ENCODE data around the gene AURKB.
A peak's percentile ranks its signal among the peaks of the same experiment; 100 is the strongest.

AURKB gene

DNA sequence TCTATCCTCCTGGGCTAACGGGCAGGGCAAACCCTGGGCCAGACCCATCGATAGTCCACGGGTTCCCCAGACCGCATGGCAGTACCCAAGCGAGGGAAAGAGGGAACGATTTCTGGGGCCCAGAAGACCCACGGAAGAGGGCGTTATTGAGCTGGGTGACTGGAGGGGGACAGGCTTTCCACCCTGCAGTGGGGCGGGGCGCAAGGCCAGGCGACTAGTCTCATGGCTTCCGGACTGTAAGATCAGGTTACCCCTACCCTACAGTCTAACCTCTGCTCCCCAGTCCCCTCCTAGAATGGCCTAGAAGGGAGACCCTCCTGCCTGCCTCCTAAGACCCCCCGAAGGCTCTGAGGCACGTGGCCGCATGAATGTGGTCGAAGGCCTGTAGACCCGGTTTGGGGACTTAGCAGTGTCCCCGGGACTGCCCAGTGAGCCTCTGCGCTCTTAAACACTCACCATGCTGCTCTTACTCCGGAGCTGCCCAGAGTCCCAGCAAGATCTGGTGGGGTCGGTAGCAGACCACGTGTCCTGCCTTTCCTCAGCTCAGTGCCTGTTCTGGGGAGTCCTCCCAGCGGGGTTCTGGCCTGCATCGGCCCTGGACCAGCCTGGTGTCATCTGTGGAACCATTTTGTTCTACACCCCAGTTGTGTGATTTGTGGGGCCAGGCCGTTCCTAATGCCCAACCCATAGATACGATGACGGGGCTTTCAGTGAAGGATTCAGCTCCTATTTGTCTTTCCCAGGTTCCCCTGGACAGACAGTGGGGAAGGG, 13.2 kb upstream of the AURKB start:
- WGBS (ENCODE audit: extremely low coverage, insufficient coverage, low lambda C conversion rate) = no CpG with 5 or more reads among the region's 27 CpGs
- Histone ChIP-seq H2BK15ac (replicated peaks; ENCODE audit: low read depth) (no peak overlapping the region), H3K56ac (ENCODE audit: low read length) (peak overlapping the region; percentile 84), H2BK120ac (ENCODE audit: low read depth, low read length) (no peak overlapping the region), H2BK5ac (ENCODE audit: low read length) (peak overlapping the region; percentile 51), H3K79me1 (ENCODE audit: low read length) (no peaks in the 10 kb centered on the region), H3K27ac (ENCODE audit: low read depth, low read length) (peak overlapping the region; percentile 74), H3K18ac (ENCODE audit: low read length) (peak overlapping the region; percentile 65), H3K4ac (ENCODE audit: low read depth, low read length) (peak overlapping the region; percentile 76), H3K23ac (ENCODE audit: low read length) (peak overlapping the region; percentile 57), H3K4me1 (ENCODE audit: control insufficient read depth, low read depth, low read length) (peaks cover 3% of the 10 kb centered on the region), H3K79me2 (ENCODE audit: control insufficient read depth, insufficient read depth, low read length) (no peaks in the 10 kb centered on the region), H3K4me3 (ENCODE audit: low read length) (peak overlapping the region; percentile 54), H3K36me3 (ENCODE audit: control insufficient read depth, insufficient read depth, low read length) (peaks cover 4% of the 10 kb centered on the region), H4K8ac (ENCODE audit: low read depth, low read length) (no peak overlapping the region), H4K5ac (ENCODE audit: low read length) (no peak overlapping the region), H3K4me2 (ENCODE audit: low read length) (peak overlapping the region; percentile 62), H2AK5ac (ENCODE audit: low read length) (peak overlapping the region; percentile 47), H3K27me3 (ENCODE audit: insufficient read depth, low read length, poor library complexity) (no peaks in the 10 kb centered on the region), H3K9ac (ENCODE audit: low read length) (peak overlapping the region; percentile 82)
- peak; percentile 90 for DNase-seq

DNA sequence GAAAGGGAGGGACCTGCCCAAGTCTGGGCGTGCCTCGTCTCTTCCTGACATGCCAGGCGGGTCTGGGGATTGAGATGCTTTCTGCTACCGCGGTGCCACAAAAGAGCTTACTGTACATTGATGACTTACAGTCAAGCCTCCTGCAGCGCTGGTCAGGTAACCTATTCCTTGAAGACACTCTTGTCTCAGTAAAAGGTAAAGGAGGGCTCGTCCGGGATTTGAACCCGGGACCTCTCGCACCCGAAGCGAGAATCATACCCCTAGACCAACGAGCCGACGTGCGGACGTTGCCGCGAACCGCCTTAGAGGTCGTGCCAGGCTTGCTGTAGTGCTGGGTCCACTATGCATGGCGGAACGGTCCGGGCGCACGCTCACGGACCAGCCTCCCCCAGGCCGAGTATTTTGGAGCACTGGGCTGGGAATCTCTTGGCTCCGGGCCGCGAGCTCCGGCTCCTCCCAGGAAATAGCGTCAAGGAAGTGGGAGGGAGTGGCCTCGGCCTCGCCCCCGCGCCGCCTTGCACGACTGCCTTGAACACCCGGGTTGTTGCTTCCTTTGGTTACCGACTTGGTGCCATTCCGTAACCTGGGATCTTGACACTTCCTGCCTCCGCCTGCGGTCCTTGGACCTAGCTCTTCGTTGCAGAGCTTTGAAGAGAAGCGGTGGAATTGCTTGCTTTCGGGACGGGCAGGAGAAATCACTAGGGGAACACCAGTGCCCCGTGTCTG, 12.4 kb upstream of the AURKB start:
- H3K56ac ChIP-seq (ENCODE audit: low read length) = peak overlapping the region; percentile 84
- H3K4me3 ChIP-seq (ENCODE audit: low read length) = peak overlapping the region; percentile 78
- no peak overlapping the region for H4K8ac ChIP-seq (ENCODE audit: low read depth, low read length)
- no CpG with 5 or more reads among the region's 49 CpGs for WGBS (ENCODE audit: extremely low coverage, insufficient coverage, low lambda C conversion rate)
- peak overlapping the region; percentile 31 for H3K18ac ChIP-seq (ENCODE audit: low read length)
- peaks cover 3% of the 10 kb centered on the region for H3K4me1 ChIP-seq (ENCODE audit: control insufficient read depth, low read depth, low read length)
- peak; percentile 96 for DNase-seq
- H3K36me3 ChIP-seq (ENCODE audit: control insufficient read depth, insufficient read depth, low read length) = no peaks in the 10 kb centered on the region
- H2AK5ac ChIP-seq (ENCODE audit: low read length) = no peak overlapping the region
- H3K27ac ChIP-seq (ENCODE audit: low read depth, low read length) = peak overlapping the region; percentile 74
- H3K79me1 ChIP-seq (ENCODE audit: low read length) = no peaks in the 10 kb centered on the region
- no peak overlapping the region for H2BK120ac ChIP-seq (ENCODE audit: low read depth, low read length)
- no peak overlapping the region for H2BK15ac ChIP-seq (replicated peaks; ENCODE audit: low read depth)
- peak overlapping the region; percentile 43 for H2BK5ac ChIP-seq (ENCODE audit: low read length)
- H3K27me3 ChIP-seq (ENCODE audit: insufficient read depth, low read length, poor library complexity) = no peaks in the 10 kb centered on the region
- peak overlapping the region; percentile 82 for H3K9ac ChIP-seq (ENCODE audit: low read length)
- H3K4me2 ChIP-seq (ENCODE audit: low read length) = peak overlapping the region; percentile 100
- H3K79me2 ChIP-seq (ENCODE audit: control insufficient read depth, insufficient read depth, low read length) = no peaks in the 10 kb centered on the region
- H3K4ac ChIP-seq (ENCODE audit: low read depth, low read length) = peak overlapping the region; percentile 76
- peak overlapping the region; percentile 48 for H3K23ac ChIP-seq (ENCODE audit: low read length)
- no peak overlapping the region for H4K5ac ChIP-seq (ENCODE audit: low read length)

DNA sequence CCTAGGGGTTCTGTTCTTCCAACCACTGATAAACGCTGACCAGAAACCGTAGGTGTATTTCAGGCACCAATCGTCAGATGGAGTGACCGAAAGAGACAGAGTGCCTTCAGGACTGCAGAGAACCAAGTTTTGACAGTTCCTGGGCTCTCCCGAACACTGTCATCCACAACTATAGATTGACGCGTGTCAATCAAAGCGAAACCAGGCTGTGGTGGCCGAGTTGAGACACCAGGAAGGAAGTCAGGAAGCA, 11.9 kb upstream of the AURKB start:
- Histone ChIP-seq H2BK5ac (ENCODE audit: low read length) (no peak overlapping the region), H3K27me3 (ENCODE audit: insufficient read depth, low read length, poor library complexity) (no peaks in the 10 kb centered on the region), H2AK5ac (ENCODE audit: low read length) (no peak overlapping the region), H3K79me1 (ENCODE audit: low read length) (no peaks in the 10 kb centered on the region), H3K27ac (ENCODE audit: low read depth, low read length) (no peak overlapping the region), H3K23ac (ENCODE audit: low read length) (no peak overlapping the region), H3K56ac (ENCODE audit: low read length) (peak overlapping the region; percentile 58), H3K4me3 (ENCODE audit: low read length) (peak overlapping the region; percentile 78), H3K9ac (ENCODE audit: low read length) (peak overlapping the region; percentile 71), H3K79me2 (ENCODE audit: control insufficient read depth, insufficient read depth, low read length) (no peaks in the 10 kb centered on the region), H2BK15ac (replicated peaks; ENCODE audit: low read depth) (no peak overlapping the region), H3K4me2 (ENCODE audit: low read length) (peak overlapping the region; percentile 100), H2BK120ac (ENCODE audit: low read depth, low read length) (no peak overlapping the region), H3K4ac (ENCODE audit: low read depth, low read length) (no peak overlapping the region), H3K4me1 (ENCODE audit: control insufficient read depth, low read depth, low read length) (peaks cover 3% of the 10 kb centered on the region), H3K36me3 (ENCODE audit: control insufficient read depth, insufficient read depth, low read length) (no peaks in the 10 kb centered on the region), H4K5ac (ENCODE audit: low read length) (no peak overlapping the region), H4K8ac (ENCODE audit: low read depth, low read length) (no peak overlapping the region), H3K18ac (ENCODE audit: low read length) (no peak overlapping the region)
- WGBS (ENCODE audit: extremely low coverage, insufficient coverage, low lambda C conversion rate) = no CpG with 5 or more reads among the region's 9 CpGs
- no peak for DNase-seq

DNA sequence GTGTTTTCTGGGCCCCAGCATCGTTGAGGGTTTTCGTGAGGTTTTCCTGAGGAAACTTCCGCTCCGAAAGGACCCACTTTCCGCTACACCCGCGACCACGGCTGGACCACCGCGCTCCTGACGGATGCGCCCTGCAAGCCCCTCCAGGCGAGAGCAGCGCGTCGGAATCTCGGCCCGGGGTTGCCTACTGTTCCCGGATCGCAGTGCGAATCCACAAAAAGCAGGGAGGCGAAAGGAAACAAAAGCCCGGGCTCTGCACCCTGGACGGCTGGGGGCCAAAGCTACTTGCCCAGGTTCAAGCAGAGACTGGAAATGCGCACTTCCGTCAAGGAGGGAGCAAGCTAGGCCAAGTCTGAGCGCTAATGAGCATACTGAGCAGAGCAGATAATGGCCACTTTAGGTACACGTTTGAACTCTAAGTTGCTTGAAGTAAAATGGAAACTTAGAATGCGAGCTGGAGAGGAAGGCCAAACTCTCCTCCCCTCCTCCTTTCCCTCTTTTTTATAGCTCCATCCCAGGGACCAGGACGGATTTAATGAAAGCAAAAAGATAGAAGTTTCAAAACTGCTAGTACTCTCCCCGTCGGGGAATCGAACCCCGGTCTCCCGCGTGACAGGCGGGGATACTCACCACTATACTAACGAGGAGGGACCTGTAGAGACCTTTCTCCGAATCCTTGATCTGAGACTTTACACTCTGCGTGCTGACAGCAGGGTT, 11.4 kb upstream of the AURKB start:
- H2AK5ac ChIP-seq (ENCODE audit: low read length) = no peak overlapping the region
- H3K18ac ChIP-seq (ENCODE audit: low read length) = peak overlapping the region; percentile 30
- no peak overlapping the region for H4K8ac ChIP-seq (ENCODE audit: low read depth, low read length)
- no peak overlapping the region for H2BK120ac ChIP-seq (ENCODE audit: low read depth, low read length)
- DNase-seq = peak; percentile 94
- peaks cover 3% of the 10 kb centered on the region for H3K4me1 ChIP-seq (ENCODE audit: control insufficient read depth, low read depth, low read length)
- peak overlapping the region; percentile 100 for H3K4me2 ChIP-seq (ENCODE audit: low read length)
- H3K79me1 ChIP-seq (ENCODE audit: low read length) = no peaks in the 10 kb centered on the region
- peak overlapping the region; percentile 41 for H3K4ac ChIP-seq (ENCODE audit: low read depth, low read length)
- no peak overlapping the region for H2BK15ac ChIP-seq (replicated peaks; ENCODE audit: low read depth)
- H4K5ac ChIP-seq (ENCODE audit: low read length) = no peak overlapping the region
- no peak overlapping the region for H2BK5ac ChIP-seq (ENCODE audit: low read length)
- WGBS (ENCODE audit: extremely low coverage, insufficient coverage, low lambda C conversion rate) = no CpG with 5 or more reads among the region's 40 CpGs
- no peak overlapping the region for H3K23ac ChIP-seq (ENCODE audit: low read length)
- H3K27me3 ChIP-seq (ENCODE audit: insufficient read depth, low read length, poor library complexity) = no peaks in the 10 kb centered on the region
- H3K79me2 ChIP-seq (ENCODE audit: control insufficient read depth, insufficient read depth, low read length) = no peaks in the 10 kb centered on the region
- peak overlapping the region; percentile 85 for H3K56ac ChIP-seq (ENCODE audit: low read length)
- peak overlapping the region; percentile 77 for H3K9ac ChIP-seq (ENCODE audit: low read length)
- peak overlapping the region; percentile 78 for H3K4me3 ChIP-seq (ENCODE audit: low read length)
- H3K36me3 ChIP-seq (ENCODE audit: control insufficient read depth, insufficient read depth, low read length) = no peaks in the 10 kb centered on the region
- peak overlapping the region; percentile 30 for H3K27ac ChIP-seq (ENCODE audit: low read depth, low read length)

DNA sequence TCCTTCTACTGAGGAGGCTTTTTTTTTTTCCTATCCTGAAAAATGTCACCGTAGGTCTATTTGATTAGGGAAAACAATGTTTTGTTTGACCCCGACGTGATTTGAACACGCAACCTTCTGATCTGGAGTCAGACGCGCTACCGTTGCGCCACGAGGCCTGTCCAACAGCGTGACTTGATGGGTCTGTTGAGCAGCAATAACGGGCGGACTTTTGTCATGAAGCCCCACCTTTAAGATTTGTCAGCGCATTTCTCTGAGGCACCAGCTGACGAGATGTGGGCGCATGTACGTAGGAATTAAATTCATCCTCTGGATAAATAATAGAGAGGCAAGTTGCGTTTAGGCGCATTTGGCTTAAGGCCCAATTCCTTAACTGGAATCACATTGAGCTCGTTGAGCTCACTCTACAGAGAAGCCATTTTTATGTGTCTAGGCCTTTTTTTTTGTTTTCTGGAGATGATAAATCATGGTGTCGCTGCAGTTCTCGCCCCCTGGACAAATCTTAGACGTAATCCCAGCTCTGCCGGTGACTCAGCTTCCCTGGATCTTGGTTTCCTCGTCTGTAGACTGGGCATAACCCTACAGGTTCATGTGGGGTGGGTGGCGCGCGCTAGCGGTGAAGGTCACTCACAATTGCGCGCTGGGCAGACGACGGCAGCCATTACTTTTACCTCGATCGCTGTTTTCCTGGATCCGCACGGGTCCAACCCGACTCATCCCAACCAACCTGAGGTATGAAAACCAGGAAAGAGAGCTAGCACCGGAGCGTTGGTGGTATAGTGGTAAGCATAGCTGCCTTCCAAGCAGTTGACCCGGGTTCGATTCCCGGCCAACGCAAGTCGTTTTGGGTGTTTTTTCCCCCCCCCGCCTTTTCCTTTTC, 10.6 kb upstream of the AURKB start:
- Histone ChIP-seq H3K9ac (ENCODE audit: low read length) (peak overlapping the region; percentile 81), H3K27me3 (ENCODE audit: insufficient read depth, low read length, poor library complexity) (no peaks in the 10 kb centered on the region), H3K4ac (ENCODE audit: low read depth, low read length) (no peak overlapping the region), H3K4me3 (ENCODE audit: low read length) (peak overlapping the region; percentile 92), H3K79me1 (ENCODE audit: low read length) (no peaks in the 10 kb centered on the region), H3K4me2 (ENCODE audit: low read length) (peak overlapping the region; percentile 82), H2BK120ac (ENCODE audit: low read depth, low read length) (no peak overlapping the region), H2AK5ac (ENCODE audit: low read length) (no peak overlapping the region), H3K4me1 (ENCODE audit: control insufficient read depth, low read depth, low read length) (peaks cover 3% of the 10 kb centered on the region), H4K8ac (ENCODE audit: low read depth, low read length) (no peak overlapping the region), H3K18ac (ENCODE audit: low read length) (peak overlapping the region; percentile 30), H3K79me2 (ENCODE audit: control insufficient read depth, insufficient read depth, low read length) (no peaks in the 10 kb centered on the region), H2BK15ac (replicated peaks; ENCODE audit: low read depth) (no peak overlapping the region), H4K5ac (ENCODE audit: low read length) (no peak overlapping the region), H3K23ac (ENCODE audit: low read length) (no peak overlapping the region), H3K56ac (ENCODE audit: low read length) (peak overlapping the region; percentile 85), H3K27ac (ENCODE audit: low read depth, low read length) (peak overlapping the region; percentile 30), H2BK5ac (ENCODE audit: low read length) (peak overlapping the region; percentile 57), H3K36me3 (ENCODE audit: control insufficient read depth, insufficient read depth, low read length) (no peaks in the 10 kb centered on the region)
- peak; percentile 95 for DNase-seq
- WGBS (ENCODE audit: extremely low coverage, insufficient coverage, low lambda C conversion rate) = no CpG with 5 or more reads among the region's 45 CpGs

All from mesendoderm (in vitro differentiated cells).